Activated CD8-positive, alpha-beta memory T cell treated with anti-CD3 and anti-CD28 coated beads, Interleukin-2, amount 50 U/mL, for 4 hours (primary cell): ENCODE measurements around the gene BTBD9.
"Not testable (repeated sequence)": the region's sequence is repeated elsewhere in the genome, so short reads cannot be mapped to it uniquely, and the experiment has no call there.

Experiments used
- DNase-seq: peaks from one replicate; pipeline ENCODE4 v3.0.0-alpha.2; 2020

BTBD9 gene

DNA sequence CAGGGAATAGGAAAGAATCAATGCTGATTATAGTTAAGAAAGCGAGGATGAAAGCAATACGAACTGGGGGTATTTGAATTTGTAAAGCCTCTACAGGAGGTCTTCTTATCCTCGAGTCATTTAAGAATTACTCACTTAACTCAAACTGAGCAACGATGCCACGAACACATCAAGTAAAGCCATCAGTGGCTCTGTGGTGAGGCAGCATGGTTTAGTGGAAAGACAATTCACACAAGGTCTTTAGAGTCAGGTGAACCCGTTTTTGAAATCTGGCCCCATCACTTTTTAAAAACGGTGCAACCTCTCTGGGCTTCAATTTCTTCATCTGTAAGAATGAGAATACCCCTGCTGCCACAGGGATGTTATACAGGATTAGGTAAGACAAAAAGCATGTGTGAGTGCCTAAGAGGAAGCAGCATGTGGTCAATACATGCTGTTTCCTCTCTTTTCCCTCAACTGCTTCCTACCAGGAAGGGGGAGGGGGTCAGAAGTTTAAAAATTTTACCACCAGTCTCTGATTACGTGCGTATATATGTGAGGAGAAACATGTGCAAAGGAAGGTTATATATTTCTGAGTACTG, 162.0 kb downstream of the BTBD9 start:
- no peak for DNase-seq

DNA sequence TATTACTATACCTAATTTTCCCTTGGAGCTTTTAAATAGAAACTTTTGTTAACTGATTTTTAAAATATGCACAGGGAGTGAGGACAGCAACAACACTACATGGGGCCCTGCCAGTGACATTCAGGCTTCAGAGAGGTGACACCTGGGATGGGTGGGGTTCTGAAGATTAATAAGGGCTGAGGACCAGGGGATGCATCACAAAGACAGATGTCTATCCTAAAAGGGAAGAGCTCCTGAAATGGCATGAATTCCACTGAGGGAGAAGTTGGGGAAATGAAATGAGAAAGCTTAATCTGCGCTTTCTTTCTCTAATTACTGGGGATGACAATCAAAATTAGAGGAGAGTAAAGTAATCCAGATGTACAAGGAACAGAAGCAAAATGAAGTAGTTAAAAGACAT, 162.8 kb downstream of the BTBD9 start:
- no peak for DNase-seq

DNA sequence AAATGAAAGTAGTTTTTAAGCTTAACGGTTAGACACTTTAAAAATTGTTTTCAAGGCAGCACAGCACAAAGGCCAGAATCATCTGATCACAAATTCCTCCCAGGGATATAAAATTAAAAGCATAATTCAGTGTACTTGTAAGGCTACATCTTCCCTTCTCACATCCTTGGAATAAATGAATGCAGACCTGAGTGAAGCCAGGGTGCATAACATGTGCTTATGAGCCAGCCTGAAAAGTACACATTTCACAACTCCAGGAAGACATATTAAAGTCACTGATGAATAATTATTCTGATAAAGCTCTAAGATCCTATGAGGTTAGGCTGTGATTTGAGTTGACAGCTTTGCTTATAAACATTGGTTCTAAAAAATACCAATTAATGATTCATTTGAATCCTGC, 163.6 kb downstream of the BTBD9 start:
- DNase-seq, result no peak

DNA sequence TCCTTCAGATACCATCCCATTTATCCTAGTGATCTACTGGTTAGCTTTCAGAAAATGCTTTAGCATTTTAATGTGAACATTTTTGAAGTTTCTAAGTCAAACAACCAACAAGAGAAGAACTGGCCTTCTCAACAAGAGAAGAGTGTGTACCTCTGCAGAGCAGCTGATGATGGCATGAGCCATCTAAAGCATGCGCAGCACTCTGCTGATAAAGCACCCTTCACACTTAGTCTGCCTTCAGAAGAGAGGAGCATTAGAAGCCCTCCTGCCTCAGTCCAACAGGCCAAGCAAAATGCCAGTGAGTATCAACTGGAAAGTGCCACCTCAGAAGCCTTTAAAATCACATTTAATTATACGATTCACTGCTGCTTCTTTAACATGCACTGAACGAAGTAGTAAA, 169.2 kb downstream of the BTBD9 start:
- DNase-seq, result no peak

DNA sequence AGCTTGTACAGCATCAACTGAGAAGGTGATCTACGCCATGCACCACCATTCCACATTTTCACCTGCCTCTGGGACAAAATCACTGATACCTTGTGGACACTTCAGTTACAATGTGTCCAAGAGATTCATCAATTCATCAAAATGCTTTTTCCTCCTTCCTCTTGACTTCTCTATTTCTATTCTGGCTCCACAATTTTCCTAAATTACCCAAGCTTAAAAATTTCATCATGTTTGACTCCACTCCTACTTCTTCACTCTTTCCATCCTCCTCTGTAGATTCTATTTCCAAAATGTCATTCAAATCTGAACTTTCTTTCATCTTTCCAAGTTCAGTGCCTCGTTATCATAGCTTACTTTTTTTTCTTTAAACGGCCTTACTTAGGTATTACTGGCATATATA, 172.2 kb downstream of the BTBD9 start:
- no peak for DNase-seq

DNA sequence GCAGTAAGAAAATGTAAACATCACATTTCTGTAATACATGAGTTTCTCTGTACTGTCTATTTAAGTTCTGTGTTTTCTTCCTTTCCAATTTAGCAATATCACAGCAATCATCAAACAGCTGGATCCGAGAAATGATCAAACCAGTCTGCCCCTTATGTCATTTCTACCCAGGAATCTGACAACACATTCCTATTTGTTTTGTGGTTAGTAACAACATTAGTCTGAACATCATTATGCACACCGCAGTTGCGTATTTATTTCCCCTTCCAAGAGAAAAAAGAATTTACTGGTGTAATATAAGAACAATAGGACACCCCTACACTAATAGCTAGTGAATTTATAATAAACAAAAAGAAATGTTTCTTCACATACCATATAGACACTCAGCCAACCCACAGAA, 179.5 kb downstream of the BTBD9 start:
- DNase-seq, result no peak

DNA sequence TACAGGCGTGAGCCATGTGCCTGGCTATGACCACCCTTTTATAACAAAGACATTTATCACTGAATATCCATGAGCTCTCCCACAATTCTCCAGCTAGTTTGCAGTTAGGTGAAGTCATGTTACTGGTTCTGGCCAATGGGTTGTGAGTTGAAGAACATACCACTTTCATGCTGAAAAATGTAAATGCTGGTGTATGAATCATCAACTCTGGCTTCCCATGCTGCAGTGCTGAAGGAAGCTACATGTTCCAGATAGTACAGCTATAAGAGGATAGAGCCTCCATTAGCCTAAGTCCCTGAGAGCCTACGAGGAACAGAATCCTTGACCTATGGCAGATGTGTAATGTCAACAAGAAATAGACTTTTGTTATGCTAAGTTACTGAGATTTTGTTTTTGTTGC, 180.4 kb downstream of the BTBD9 start:
- DNase-seq, result no peak

DNA sequence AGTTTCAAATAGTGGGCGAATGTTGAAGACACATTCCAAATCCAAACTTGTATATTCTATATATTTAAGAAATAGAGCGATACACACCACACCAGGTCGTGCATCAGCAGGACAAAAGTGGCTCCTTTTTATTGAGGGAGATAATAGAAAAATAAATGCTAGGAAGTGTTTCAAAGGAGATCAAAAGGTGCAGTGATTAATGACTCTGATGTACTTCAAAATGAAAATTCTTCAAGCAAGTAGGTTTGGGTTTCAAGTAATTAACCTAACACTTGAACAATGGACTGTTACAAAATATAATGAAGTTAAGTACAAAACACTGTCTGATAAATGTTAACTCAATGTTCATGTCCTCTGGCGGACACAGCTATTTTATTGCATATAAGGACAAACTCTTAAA, 185.9 kb downstream of the BTBD9 start:
- no peak for DNase-seq

DNA sequence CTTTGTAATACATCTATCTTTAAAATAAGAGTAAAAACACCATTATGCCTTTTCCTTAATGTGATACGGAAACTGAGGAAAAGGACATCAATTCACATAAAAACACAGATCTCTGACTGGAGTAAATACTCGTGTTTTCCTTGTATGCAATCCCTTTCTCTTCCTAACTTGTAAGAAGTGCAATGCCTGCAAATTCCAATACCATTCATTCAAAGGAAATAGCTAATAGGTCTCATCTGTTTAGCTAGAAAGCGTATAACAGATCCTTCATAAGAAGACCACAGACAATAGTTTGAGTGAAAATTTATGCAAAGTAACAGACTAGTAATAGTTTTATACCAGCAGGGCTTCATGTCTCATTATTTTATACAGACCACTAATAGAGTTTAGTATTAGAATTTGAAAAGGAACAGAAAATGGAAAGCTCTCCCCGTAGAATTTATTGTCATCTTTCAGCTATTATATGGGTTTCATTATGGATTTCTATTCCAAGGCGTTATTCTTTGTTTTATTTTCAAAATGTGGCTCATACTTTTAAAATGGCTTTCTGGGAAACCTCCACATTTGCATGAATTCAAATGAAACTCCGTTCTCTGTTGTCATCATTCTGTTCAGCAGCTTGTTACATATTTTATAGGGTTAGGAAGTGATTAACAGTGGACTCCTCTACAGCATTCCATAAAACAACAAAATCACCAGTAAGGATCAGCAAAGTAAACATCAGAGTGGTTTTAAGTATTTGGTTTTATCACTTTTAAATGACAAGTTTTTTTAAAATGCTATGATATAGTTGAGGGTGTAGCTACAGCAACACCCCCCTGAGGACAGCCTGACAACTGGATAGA, 186.7 kb downstream of the BTBD9 start:
- DNase-seq, result no peak

DNA sequence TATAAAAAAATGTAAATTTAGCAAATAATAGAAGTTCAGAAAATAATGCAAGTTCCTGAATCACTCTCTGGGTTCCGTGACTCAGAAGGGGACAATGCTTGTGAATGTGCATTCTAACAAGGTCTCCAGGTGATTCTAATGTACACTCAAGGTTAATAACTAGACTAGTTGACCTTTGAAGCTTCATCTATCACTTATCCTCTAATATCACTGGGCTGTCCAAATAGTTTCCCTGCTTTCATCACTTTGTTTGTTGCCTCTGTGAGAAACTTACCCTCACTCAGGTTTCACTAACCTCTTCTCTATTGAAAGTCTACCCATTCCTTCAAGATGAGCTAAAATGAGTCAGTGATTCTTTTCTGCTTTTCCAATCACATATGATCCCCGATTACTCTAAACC, 189.0 kb downstream of the BTBD9 start:
- DNase-seq, result no peak

DNA sequence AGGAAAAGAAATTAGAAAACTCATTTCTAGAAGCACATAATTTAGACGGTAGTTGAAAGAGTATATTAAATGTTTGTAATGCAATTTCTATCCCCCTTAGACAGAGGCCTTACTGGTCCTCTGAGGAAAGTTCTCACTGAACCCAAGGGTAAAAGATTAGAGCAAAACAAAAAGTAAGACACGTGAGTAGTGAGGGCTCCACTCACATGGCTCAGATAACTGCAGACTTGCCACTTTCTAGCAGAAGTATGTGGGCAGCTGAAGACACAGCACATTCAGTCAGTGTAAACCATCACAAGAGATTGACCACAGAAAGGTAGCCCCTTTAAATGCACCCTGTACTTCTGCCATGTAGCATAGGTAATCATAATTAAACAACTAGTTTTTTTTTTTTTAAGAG, 193.8 kb downstream of the BTBD9 start:
- no peak for DNase-seq

DNA sequence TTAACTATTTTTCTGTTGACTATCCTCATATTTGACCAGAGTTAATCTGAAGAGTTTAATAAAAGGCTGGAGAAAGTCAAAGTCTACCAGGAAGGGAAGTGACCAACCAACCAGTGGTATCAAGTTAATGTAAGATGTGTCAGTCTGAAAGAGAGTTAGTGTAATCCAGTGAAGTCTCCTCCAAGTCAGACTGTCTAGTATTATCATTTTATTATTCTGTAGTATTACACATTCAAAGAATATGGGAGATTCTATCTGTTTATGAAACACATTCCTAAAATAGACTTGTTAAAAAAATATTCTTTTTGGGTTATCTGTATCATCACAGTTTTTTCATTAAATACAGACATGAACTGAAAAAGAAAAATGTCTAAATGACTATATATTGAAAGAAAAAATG, 194.4 kb downstream of the BTBD9 start:
- DNase-seq, result no peak

DNA sequence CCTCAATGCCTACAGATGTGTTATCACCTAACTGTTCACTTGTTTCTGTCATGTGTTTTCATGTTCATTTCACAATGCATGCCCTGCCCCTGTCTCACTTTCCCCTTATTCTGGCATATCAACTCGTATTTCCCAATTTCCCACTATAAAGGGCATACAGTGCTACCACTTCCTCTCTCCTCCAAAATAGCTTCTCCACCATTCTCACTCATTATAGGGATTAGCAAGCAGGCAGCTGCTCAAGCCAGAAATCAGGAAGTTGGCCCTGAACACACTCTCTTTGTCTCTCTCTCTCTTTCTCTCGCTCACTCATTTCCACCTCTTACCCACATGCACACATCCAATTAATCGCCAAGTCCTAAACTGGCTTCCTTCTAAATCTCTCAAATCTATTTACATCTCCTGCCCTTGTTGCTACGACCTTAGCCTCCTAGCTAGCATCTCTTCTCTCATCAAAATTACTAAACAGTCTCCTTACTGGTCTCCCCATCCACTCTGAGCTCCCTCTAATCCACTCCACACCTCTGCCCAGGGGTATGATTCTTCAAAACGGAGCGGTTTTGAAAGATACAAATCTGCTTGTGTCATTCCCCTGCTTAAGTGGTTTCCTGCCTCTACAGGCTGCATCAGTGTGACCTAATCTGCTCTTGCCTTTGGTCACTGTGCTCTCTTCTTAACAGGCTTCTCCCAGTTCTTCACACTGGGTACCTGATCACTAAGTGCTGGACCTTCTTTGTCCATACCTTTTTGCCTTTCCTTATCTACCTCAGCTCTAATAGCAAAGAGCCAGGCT, 196.2 kb downstream of the BTBD9 start:
- no peak for DNase-seq

DNA sequence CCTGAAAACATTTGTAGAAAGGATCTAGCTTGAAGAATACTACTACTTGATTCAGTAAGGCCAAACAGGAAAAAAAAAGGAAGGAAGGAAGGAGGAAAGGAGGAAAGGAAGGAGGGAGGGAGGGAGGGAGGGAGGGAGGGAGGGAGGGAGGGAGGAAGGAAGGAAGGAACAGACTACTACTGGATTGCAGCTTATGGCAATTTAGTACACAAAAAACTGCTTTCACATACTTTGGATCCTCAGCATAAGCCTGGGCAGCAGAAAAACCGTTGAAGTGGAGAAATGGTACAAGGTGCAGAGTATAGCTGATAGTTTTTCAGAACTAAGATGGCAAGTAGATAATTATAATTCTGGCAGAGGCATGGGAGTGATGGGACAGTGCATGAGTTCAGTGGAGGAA, 201.6 kb downstream of the BTBD9 start:
- no peak for DNase-seq

DNA sequence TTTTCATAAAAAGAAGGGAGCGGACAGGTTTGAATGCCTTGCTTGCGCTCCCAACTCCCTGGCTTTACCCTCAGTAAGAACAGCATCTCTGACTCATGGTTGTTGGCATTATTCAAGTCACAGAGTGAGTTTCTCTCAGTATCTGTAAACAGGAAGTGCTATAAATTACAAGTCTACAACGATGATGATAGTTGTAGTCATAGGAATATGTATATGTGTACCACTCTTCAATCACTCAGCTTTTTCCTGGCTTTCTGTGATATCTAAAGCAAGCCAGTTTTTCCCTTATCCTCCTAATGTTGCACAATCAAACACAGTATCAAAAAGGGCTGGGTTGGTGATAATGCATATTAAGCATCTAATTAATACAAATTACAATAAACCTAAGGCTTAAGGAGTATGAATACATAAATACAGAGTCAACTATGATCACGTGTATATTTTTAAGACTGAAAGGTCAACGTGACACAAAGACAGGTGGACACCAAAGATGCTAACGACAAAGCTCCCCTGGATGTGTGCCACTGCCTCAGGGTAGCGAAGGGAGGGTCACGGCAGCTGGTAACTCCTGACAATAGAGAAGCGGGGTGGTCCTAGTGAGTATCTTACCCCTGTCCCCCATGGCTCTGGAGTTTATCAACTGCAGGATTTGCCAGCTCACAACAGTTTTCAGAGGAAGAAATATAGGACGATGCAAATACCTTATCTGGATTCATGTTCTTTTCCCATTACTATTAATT, 202.8 kb downstream of the BTBD9 start:
- no peak for DNase-seq

DNA sequence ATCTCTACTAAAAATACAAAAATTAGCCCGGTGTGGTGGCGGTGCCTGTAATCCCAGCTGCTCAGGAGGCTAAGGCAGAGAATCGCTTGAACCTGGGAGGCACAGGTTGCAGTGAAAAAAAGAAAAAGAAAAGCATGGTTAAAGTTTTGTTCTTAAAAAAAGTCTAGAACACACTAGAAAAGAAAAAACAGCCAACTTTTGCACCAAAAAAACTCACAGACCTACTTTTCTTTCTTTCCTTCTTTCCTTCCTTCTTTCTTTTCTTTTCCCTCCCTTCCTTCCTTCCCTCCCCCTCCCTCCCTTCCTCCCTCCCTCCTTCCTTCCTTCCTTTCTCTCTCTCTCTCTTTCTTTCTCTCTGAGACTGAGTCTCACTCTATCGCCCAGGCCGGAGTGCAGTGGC, 204.4 kb downstream of the BTBD9 start:
- DNase-seq, result no peak

DNA sequence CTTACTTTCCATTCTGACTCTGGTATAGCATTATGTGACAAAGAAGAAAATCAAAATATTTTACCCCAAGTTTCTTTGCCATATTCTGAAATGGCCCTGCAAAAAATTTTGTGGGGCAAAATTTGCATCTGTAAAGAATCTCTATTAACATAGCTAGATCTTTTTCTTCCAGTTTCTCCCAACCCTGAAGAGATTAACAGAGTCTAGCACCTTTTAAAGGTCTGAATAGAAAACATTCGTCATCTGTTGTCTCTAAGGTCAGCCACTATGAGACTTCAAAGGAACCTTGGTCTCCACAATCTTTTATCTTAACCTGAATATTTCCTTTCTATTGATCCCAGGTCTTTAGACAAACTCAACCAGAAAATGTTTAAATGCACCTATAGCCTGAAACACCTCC, 205.7 kb downstream of the BTBD9 start:
- DNase-seq, result no peak

DNA sequence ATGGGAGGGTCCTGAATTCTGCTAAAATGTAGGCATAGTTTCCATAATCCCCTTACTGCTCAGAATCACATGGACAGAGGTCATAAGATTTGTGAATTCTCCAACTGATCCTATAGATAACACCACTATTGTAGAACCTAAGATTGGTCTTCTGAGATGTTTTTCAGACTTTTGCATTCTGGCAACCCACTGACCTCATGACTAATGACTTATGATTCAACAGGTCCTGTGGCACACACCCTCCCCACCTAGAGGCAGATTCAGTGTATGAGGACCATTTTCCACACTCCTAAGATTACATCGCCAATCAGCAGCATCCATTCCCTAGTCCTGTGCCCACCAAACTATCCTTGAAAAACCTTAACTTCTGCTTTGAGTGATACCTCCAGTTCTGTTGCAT, 207.2 kb downstream of the BTBD9 start:
- no peak for DNase-seq

DNA sequence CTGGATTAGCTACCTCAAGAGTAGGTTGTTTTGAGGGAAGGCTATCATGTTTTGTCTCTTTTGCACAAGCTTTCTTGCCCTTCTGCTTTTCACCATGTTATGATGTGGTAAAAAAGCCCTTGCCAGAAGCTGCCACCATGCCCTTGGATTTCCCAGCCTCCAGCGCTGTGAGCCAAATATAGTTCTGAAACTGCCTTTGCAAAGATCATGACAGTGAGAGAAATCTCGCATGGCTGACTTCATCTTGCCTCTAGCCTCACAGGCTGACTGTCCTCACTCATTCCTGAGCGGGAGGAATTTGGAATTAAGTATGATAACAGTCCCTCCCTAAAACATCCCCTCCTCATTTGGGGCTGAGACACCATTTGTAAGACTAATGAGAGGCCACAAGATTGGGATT, 207.7 kb downstream of the BTBD9 start:
- DNase-seq, result no peak

DNA sequence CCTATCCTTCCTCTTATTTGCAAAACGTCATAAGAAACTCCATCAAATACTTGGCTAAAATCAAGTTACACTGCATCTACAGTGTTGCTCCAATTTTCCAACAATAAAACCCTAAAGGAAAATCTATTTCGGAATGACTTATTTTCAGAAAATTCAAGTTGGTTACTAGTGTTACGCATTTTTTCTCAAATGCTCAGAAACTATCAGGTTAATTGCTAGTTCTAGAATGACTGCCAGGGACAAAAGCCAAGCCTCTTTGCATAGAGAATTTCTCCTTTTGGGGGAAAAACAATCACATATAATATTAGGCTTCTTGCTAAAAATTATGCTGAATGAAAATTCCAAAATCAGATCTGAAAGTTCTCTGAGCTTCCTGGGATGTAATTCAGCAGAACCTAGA, 210.2 kb downstream of the BTBD9 start:
- no peak for DNase-seq

DNA sequence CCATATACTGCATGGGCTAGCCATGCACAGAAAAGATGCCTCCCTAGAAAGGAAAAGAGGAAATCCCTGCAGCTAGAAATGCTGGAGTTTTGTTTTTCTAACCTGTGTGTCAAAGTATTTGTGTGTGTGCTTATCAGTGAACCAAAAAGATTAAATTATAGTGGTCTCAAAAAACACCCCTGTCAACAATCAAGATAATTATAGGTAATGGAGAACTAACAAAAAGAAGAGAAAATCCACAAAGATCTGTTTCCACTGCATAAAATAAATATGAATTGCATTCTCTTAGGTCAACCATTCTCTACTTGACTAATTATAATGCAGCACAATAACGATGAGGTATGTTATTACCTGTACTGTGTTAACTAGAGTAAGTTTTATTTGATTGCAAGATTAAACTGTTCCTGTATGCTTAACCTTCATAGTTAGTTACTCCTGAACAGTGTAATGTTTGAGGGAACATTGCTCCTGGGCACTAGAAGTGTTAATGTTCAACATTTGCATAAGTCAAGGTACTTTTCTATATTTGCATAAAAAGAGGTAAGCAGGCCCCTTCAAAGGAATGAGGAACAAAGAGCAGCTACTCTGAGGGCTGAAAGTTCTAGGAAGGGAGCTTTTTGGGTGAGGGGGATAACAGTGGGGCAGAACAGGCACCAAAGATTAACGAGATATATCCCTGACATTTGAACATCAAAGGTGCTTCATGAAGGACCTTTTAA, 212.1 kb downstream of the BTBD9 start:
- DNase-seq, result no peak

DNA sequence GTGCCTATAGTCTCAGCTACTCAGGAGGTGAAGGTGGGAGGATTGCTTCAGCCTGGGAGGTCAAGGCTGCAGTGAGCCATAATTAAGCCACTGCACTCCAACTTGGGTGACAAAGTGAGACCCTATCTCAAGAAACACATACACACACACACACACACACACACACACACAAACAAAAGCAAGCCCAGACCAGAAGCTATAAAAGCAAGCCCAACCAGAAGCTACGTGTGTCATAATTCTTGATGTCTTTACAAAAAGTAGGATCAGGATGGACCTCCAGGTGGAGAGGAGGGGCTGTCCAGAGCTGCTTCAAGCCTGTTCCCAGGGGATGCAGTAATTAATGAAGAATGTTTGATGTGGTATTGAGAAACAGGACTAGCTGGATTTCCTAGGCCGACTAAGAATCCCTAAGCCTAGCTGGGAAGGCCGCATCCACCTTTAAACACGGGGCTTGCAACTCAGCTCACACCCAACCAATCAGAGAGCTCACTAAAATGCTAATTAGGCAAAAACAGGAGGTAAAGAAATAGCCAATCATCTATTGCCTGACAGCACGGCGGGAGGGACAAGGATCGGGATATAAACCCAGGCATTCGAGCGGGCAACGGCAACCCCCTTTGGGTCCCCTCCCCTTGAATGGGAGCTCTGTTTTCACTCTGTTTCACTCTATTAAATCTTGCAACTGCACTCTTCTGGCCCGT, 213.8 kb downstream of the BTBD9 start:
- not testable (repeated sequence) for DNase-seq
